ENCODE results near the gene SOX8. TPM values are rescaled to one million over a fixed set of nuclear protein-coding genes. Genes with fewer than 3 reads are reported as not detected.

SOX8 gene
- total and polyA plus RNA-seq, 8 donors: 0.54 to 5.5 (median 0.83) TPM

- FAIRE-seq (no peak), ATAC-seq (no peak), DNase-seq (no peak)
- H3K36me3 ChIP-seq: no peaks in the 10 kb centered on the region
- no peak overlapping the region for H3K4me3 ChIP-seq
- WGBS, 2 donors: 69% methylated on average over 35 of the region's 35 CpGs
- TF ChIP-seq, protein P1, sequence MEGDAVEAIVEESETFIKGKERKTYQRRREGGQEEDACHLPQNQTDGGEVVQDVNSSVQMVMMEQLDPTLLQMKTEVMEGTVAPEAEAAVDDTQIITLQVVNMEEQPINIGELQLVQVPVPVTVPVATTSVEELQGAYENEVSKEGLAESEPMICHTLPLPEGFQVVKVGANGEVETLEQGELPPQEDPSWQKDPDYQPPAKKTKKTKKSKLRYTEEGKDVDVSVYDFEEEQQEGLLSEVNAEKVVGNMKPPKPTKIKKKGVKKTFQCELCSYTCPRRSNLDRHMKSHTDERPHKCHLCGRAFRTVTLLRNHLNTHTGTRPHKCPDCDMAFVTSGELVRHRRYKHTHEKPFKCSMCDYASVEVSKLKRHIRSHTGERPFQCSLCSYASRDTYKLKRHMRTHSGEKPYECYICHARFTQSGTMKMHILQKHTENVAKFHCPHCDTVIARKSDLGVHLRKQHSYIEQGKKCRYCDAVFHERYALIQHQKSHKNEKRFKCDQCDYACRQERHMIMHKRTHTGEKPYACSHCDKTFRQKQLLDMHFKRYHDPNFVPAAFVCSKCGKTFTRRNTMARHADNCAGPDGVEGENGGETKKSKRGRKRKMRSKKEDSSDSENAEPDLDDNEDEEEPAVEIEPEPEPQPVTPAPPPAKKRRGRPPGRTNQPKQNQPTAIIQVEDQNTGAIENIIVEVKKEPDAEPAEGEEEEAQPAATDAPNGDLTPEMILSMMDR (IDR thresholded peaks at IDR 0.05): no peak
- H3K4me1 ChIP-seq: no peaks in the 10 kb centered on the region
- H3K9me3 ChIP-seq: no peaks in the 10 kb centered on the region
- intact Hi-C loops (cut with DNase I): no loop called here
- no peak overlapping the region for H3K27ac ChIP-seq
- H3K27me3 ChIP-seq: no peaks in the 10 kb centered on the region
These were observed 44.6 kb downstream of the SOX8 start for GRCh38 chr16:1026057-1026783.

DNA sequence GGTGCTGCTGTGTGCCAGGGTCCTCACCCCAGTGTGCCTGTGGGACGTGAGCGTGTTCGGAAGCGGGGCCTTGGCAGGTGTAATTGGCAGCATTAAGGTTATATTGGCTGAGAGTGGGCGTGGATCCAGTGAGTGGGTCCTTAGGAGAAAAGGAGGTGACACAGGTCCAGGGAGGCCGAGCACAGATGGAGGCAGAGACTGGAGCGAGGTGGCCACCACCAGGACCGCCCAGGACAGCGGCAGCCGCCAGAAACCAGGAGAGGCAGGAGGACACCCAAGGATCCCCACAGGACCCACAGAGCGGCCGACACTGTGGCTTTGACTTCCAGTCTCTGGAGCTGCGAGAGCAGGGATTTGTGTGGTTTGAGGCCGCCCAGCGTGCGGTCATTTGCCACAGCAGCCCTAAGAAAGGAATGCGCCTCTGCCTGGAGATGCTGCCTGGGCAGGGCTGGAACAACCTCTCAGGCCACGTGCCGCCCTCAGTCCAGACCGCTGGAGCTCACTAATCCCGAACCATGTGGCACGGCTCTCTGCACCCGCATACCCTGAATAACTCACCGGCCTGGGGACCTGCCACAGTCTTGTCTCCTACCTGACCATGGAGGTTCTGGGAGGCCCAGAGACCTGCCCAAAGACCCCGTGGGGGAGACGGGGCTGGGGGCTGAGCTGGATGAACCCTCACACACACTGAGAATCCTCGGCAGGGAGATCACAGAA, 45.4 kb downstream of the SOX8 start:
- no peaks in the 10 kb centered on the region for H3K9me3 ChIP-seq
- 70 to 78% methylated on average over 27 of the region's 27 CpGs for WGBS, 2 donors
- no peaks in the 10 kb centered on the region for H3K27me3 ChIP-seq
- no peaks in the 10 kb centered on the region for H3K4me1 ChIP-seq
- DNase-seq (no peak), FAIRE-seq (no peak), ATAC-seq (no peak)
- intact Hi-C loops (cut with DNase I): no loop called here
- TF ChIP-seq, protein P1 (IDR thresholded peaks at IDR 0.05): no peak
- H3K27ac ChIP-seq: no peak overlapping the region
- no peak overlapping the region for H3K4me3 ChIP-seq
- H3K36me3 ChIP-seq: no peaks in the 10 kb centered on the region

- TF ChIP-seq, protein P1 (IDR thresholded peaks at IDR 0.05): no peak
- H3K4me1 ChIP-seq: no peaks in the 10 kb centered on the region
- no peak overlapping the region for H3K4me3 ChIP-seq
- intact Hi-C loops (cut with DNase I): no loop called here
- ATAC-seq (no peak), FAIRE-seq (no peak), DNase-seq (no peak)
- H3K27ac ChIP-seq: no peak overlapping the region
- no peaks in the 10 kb centered on the region for H3K9me3 ChIP-seq
- WGBS, 2 donors: 74 to 82% methylated on average over 22 of the region's 22 CpGs
- H3K36me3 ChIP-seq: no peaks in the 10 kb centered on the region
- no peaks in the 10 kb centered on the region for H3K27me3 ChIP-seq
These were observed 45.9 kb downstream of the SOX8 start for GRCh38 chr16:1027501-1027815.

- Histone ChIP-seq H3K27me3 (no peaks in the 10 kb centered on the region), H3K4me3 (no peak overlapping the region), H3K9me3 (no peaks in the 10 kb centered on the region), H3K36me3 (no peaks in the 10 kb centered on the region), H3K4me1 (no peaks in the 10 kb centered on the region), H3K27ac (no peak overlapping the region)
- ATAC-seq (no peak), FAIRE-seq (no peak), DNase-seq (no peak)
- WGBS, 2 donors: 63 to 75% methylated on average over 15 of the region's 15 CpGs
- intact Hi-C loops (cut with DNase I): no loop called here
- TF ChIP-seq, protein P1 (IDR thresholded peaks at IDR 0.05): no peak
These were observed 46.5 kb downstream of the SOX8 start for GRCh38 chr16:1028056-1028455.
